ENCODE results near the gene DCC. TPM values are rescaled to one million over a fixed set of nuclear protein-coding genes. Genes with fewer than 3 reads are reported as not detected.

DCC gene
- polyA plus RNA-seq, 1 of the 3 experiments (the other 2 are of a cell fraction), result 0.20 TPM

DNA sequence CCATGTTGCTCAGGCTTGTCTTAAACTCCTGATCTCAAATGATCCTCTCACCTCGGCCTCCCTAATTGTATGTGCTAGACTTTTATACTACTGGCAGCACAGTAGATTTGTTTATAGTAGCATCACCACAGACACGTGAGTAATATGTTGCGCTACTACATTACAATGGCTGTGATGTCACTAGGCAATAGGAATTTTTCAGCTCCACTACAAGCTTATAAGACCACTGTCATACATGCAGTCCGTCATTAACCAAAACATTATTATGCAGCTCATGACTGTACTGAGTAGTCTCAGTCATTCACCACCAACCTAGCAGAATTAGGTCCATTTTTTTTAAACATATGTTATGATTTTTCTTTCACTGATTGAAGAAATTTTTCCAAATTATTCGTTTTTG, 398.9 kb downstream of the DCC start:
- POLR2A ChIA-PET, result no interaction called here
- Histone ChIP-seq H2AFZ (ENCODE audit: low read depth) (no peak overlapping the region), H3K4me2 (no peak overlapping the region), H3K36me3 (replicated peaks in 1 of 2; ENCODE audit: control insufficient read depth in 1 of 2, insufficient read depth in 2 of 2, low read length in 1 of 2) (no peaks in the 10 kb centered on the region), H3K4me3 (ENCODE audit: low read depth in 2 of 2, low read length in 1 of 2) (no peak overlapping the region), H3K27ac (ENCODE audit: low read depth in 2 of 2, low read length in 1 of 2) (no peak overlapping the region), H3K9me3 (no peaks in the 10 kb centered on the region), H3K79me2 (ENCODE audit: insufficient read depth) (no peaks in the 10 kb centered on the region), H3F3A (replicated peaks; ENCODE audit: insufficient read depth) (no peaks in the 10 kb centered on the region), H3K9me2 (no peaks in the 10 kb centered on the region), H3K4me1 (ENCODE audit: control insufficient read depth in 1 of 2, insufficient read depth in 2 of 2, low read depth in 1 of 2, low read length in 1 of 2) (no peaks in the 10 kb centered on the region), H3K9ac (no peak overlapping the region), H4K20me1 (ENCODE audit: insufficient read depth) (no peaks in the 10 kb centered on the region), H3K27me3 (ENCODE audit: insufficient read depth) (no peaks in the 10 kb centered on the region)
- TF ChIP-seq TEAD4 (IDR thresholded peaks at IDR 0.05; ENCODE audit: borderline replicate concordance, insufficient read depth), result no peak
- TF ChIP-seq NFIC (IDR thresholded peaks at IDR 0.05; ENCODE audit: borderline replicate concordance), result no peak
- no peak for TF ChIP-seq YY1 (IDR thresholded peaks at IDR 0.05; ENCODE audit: low read depth)
- TF ChIP-seq, protein P1, sequence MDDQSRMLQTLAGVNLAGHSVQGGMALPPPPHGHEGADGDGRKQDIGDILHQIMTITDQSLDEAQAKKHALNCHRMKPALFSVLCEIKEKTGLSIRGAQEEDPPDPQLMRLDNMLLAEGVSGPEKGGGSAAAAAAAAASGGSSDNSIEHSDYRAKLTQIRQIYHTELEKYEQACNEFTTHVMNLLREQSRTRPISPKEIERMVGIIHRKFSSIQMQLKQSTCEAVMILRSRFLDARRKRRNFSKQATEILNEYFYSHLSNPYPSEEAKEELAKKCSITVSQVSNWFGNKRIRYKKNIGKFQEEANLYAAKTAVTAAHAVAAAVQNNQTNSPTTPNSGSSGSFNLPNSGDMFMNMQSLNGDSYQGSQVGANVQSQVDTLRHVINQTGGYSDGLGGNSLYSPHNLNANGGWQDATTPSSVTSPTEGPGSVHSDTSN (IDR thresholded peaks at IDR 0.05), result no peak
- no peak for TF ChIP-seq FOXJ3 (CRISPR knock-in tag; IDR thresholded peaks at IDR 0.05)
- TF ChIP-seq, protein P2, sequence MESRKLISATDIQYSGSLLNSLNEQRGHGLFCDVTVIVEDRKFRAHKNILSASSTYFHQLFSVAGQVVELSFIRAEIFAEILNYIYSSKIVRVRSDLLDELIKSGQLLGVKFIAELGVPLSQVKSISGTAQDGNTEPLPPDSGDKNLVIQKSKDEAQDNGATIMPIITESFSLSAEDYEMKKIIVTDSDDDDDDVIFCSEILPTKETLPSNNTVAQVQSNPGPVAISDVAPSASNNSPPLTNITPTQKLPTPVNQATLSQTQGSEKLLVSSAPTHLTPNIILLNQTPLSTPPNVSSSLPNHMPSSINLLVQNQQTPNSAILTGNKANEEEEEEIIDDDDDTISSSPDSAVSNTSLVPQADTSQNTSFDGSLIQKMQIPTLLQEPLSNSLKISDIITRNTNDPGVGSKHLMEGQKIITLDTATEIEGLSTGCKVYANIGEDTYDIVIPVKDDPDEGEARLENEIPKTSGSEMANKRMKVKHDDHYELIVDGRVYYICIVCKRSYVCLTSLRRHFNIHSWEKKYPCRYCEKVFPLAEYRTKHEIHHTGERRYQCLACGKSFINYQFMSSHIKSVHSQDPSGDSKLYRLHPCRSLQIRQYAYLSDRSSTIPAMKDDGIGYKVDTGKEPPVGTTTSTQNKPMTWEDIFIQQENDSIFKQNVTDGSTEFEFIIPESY (IDR thresholded peaks at IDR 0.05; ENCODE audit: borderline replicate concordance, low read depth), result no peak
- no peak for TF ChIP-seq RXRA (IDR thresholded peaks at IDR 0.05; ENCODE audit: borderline replicate concordance, low read depth)
- no peak for TF ChIP-seq GABPA (IDR thresholded peaks at IDR 0.05; ENCODE audit: low read depth)
- WGBS (ENCODE audit: low lambda C conversion rate), result 38% methylated on average over 5 of the region's 5 CpGs
- CTCF ChIA-PET, result interaction anchor here (1.6 kb wide), 1 partner anchor 10 kb away, joined by 3 read pairs; no protein-coding TSS in a partner anchor
- DNase-seq, result no peak

DNA sequence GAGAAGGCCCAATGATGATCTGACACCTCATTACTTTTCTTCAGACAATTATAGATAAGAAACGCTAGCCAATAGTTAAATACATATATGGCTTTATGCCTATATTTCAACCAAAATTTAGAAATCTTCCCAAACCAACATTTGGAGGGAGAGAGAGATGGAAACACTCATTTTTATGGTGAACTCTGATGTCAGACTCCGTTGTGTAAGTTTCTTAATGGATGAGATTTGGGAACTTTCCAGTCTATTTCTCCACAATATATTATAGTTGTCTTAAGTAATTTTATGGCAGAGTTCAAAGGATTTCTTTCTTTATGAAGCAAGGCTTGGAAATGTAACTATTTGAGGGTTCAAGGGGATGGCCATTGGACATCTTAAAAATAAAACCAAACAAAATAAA, 407.0 kb downstream of the DCC start:
- no peak for DNase-seq
- Histone ChIP-seq H3K9me3 (no peaks in the 10 kb centered on the region), H3K9me2 (no peaks in the 10 kb centered on the region), H3K4me1 (ENCODE audit: control insufficient read depth in 1 of 2, insufficient read depth in 2 of 2, low read depth in 1 of 2, low read length in 1 of 2) (no peaks in the 10 kb centered on the region; a peak in 1 of 4 replicates), H3K4me2 (no peak overlapping the region), H3F3A (replicated peaks; ENCODE audit: insufficient read depth) (no peaks in the 10 kb centered on the region), H2AFZ (ENCODE audit: low read depth) (no peak overlapping the region), H3K36me3 (replicated peaks in 1 of 2; ENCODE audit: control insufficient read depth in 1 of 2, insufficient read depth in 2 of 2, low read length in 1 of 2) (no peaks in the 10 kb centered on the region), H3K9ac (no peak overlapping the region), H4K20me1 (ENCODE audit: insufficient read depth) (no peaks in the 10 kb centered on the region), H3K27ac (ENCODE audit: low read depth in 2 of 2, low read length in 1 of 2) (no peak overlapping the region), H3K4me3 (ENCODE audit: low read depth in 2 of 2, low read length in 1 of 2) (no peak overlapping the region), H3K79me2 (ENCODE audit: insufficient read depth) (no peaks in the 10 kb centered on the region), H3K27me3 (ENCODE audit: insufficient read depth) (no peaks in the 10 kb centered on the region)
- CTCF ChIA-PET, result no interaction called here
- WGBS (ENCODE audit: low lambda C conversion rate), result 28% methylated on average over 2 of the region's 2 CpGs
- POLR2A ChIA-PET, result no interaction called here
- TF ChIP-seq, protein P3, sequence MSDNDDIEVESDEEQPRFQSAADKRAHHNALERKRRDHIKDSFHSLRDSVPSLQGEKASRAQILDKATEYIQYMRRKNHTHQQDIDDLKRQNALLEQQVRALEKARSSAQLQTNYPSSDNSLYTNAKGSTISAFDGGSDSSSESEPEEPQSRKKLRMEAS (IDR thresholded peaks at IDR 0.05; ENCODE audit: low read depth), result no peak
- TF ChIP-seq GATA2 (CRISPR knock-in tag; IDR thresholded peaks at IDR 0.05) (no peak), EP300 (IDR thresholded peaks at IDR 0.05; ENCODE audit: borderline replicate concordance in 1 of 2, low read depth in 1 of 2, low read length in 1 of 2) (no peak), SMC3 (IDR thresholded peaks at IDR 0.05; ENCODE audit: low read depth, low read length) (no peak), MEF2A (IDR thresholded peaks at IDR 0.05; ENCODE audit: borderline replicate concordance, low read depth) (no peak), NRF1 (IDR thresholded peaks at IDR 0.05; ENCODE audit: low read depth, low read length) (no peak), NFIC (IDR thresholded peaks at IDR 0.05; ENCODE audit: borderline replicate concordance) (no peak), RXRA (IDR thresholded peaks at IDR 0.05; ENCODE audit: borderline replicate concordance, low read depth) (no peak), SIN3A (IDR thresholded peaks at IDR 0.05; ENCODE audit: borderline replicate concordance, low read depth, low read length) (no peak), GABPA (IDR thresholded peaks at IDR 0.05; ENCODE audit: low read depth) (no peak), ELF1 (IDR thresholded peaks at IDR 0.05) (no peak), FOSL2 (IDR thresholded peaks at IDR 0.05; ENCODE audit: borderline replicate concordance, low read depth) (no peak), EZH2phosphoT487 (IDR thresholded peaks at IDR 0.05; ENCODE audit: borderline replicate concordance, low read depth) (no peak)
- TF ChIP-seq, protein P4, sequence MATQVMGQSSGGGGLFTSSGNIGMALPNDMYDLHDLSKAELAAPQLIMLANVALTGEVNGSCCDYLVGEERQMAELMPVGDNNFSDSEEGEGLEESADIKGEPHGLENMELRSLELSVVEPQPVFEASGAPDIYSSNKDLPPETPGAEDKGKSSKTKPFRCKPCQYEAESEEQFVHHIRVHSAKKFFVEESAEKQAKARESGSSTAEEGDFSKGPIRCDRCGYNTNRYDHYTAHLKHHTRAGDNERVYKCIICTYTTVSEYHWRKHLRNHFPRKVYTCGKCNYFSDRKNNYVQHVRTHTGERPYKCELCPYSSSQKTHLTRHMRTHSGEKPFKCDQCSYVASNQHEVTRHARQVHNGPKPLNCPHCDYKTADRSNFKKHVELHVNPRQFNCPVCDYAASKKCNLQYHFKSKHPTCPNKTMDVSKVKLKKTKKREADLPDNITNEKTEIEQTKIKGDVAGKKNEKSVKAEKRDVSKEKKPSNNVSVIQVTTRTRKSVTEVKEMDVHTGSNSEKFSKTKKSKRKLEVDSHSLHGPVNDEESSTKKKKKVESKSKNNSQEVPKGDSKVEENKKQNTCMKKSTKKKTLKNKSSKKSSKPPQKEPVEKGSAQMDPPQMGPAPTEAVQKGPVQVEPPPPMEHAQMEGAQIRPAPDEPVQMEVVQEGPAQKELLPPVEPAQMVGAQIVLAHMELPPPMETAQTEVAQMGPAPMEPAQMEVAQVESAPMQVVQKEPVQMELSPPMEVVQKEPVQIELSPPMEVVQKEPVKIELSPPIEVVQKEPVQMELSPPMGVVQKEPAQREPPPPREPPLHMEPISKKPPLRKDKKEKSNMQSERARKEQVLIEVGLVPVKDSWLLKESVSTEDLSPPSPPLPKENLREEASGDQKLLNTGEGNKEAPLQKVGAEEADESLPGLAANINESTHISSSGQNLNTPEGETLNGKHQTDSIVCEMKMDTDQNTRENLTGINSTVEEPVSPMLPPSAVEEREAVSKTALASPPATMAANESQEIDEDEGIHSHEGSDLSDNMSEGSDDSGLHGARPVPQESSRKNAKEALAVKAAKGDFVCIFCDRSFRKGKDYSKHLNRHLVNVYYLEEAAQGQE (IDR thresholded peaks at IDR 0.05; ENCODE audit: low read depth, low read length), result no peak
- TF ChIP-seq, protein P1 (IDR thresholded peaks at IDR 0.05), result no peak
